Tibial nerve (tissue), 4 donors: ENCODE data around the gene MYO1D. TPM values are rescaled to one million over a fixed set of nuclear protein-coding genes. Genes with fewer than 3 reads are reported as not detected.
A peak's percentile ranks its signal among the peaks of the same experiment; 100 is the strongest.

Source experiments
- DNase-seq, 2 donors: peaks; one replicate each; pipeline ENCODE4 v3.0.0-alpha.2; 2019; ENCODE audit warnings: low spot score in 2 of 2
- H3K27ac ChIP-seq, 4 donors: fragments of 200-600 bp; sonication (generic) in 3 of 4; one replicate each; pipeline ENCODE4 v1.5.1; 2017 to 2019; ENCODE audit warnings: mild to moderate bottlenecking in 1 of 4
- H3K27me3 ChIP-seq, 2 donors: fragments of 200-600 bp; sonication (generic) in 1 of 2; one replicate each; pipeline versions ENCODE4 v1.5.1 to v1.6.0; 2017 to 2019
- H3K36me3 ChIP-seq, 3 donors: fragments of 200-600 bp; sonication (generic); one replicate each; pipeline ENCODE4 v1.5.1; 2018 to 2019
- H3K4me1 ChIP-seq, 4 donors: fragments of 200-600 bp; sonication (generic) in 3 of 4; one replicate each; pipeline ENCODE4 v1.5.1; 2017 to 2019
- H3K4me3 ChIP-seq, 4 donors: fragments of 200-600 bp; sonication (generic) in 3 of 4; one replicate each; pipeline ENCODE4 v1.5.1; 2017 to 2019; ENCODE audit warnings: mild to moderate bottlenecking in 1 of 4, moderate library complexity in 1 of 4
- H3K9me3 ChIP-seq, 4 donors: fragments of 200-600 bp; sonication (generic) in 3 of 4; one replicate each; pipeline ENCODE4 v1.5.1; 2017 to 2019
- CTCF ChIP-seq, 5 experiments: fragments of 200-600 bp in 3 of 5; fragments of 450-650 bp in 2 of 5; sonication (generic) in 3 of 5; IDR thresholded peaks; one replicate each; pipeline ENCODE4 v1.5.1; 2016 to 2019; ENCODE audit warnings: antibody characterized with exemption in 5 of 5, mild to moderate bottlenecking in 3 of 5, moderate library complexity in 2 of 5
- EP300 ChIP-seq, 2 donors: sonication (generic); formaldehyde crosslinking; IDR thresholded peaks; one replicate each; pipeline ENCODE4 v1.6.1; 2017; ENCODE audit warnings: antibody characterized with exemption in 2 of 2, mild to moderate bottlenecking in 1 of 2
- POLR2A ChIP-seq, 2 donors: fragments of 450-650 bp; IDR thresholded peaks; one replicate each; pipeline ENCODE4 v1.6.1; 2017; ENCODE audit warnings: antibody characterized with exemption in 2 of 2, mild to moderate bottlenecking in 2 of 2, moderate library complexity in 2 of 2
- WGBS, 2 donors: methylation state at CpG; one replicate each; pipeline ENCODE4 v1.1.5; 2018; 5-methylcytosine and 5-hydroxymethylcytosine counted together
- total RNA-seq, 4 donors: library from RNA; depleted of rRNA; stranded (reverse); fragments of >200 nt; gene quantifications; one replicate each; pipeline ENCODE4 v1.1.0, GENCODE V29; 2016

MYO1D gene
- total RNA-seq, 4 donors from 2014 or later, result 28.5 to 49.6 (median 42.4) TPM

- 91 to 96% methylated on average over 16 of the region's 16 CpGs for WGBS, 2 donors
- peaks cover 0 to 38% (median 23%) of the 10 kb centered on the region in 4 donors for H3K4me1 ChIP-seq
- H3K27me3 ChIP-seq, result no peaks in the 10 kb centered on the region
- no peaks in the 10 kb centered on the region for H3K36me3 ChIP-seq
- H3K4me3 ChIP-seq, result peak overlapping the region in 1 of 4 donors; percentile 60
- no peaks in the 10 kb centered on the region for H3K9me3 ChIP-seq
- no peak for TF ChIP-seq POLR2A (IDR thresholded peaks at IDR 0.05)
- TF ChIP-seq EP300 (IDR thresholded peaks at IDR 0.05), result no peak
- no peak for TF ChIP-seq CTCF (IDR thresholded peaks at IDR 0.05)
- peak overlapping the region in 1 of 4 donors; percentile 53 for H3K27ac ChIP-seq
- DNase-seq, result no peak
Observed at GRCh38 chr17:32488177-32488542, 388.8 kb downstream of the MYO1D start.

- Histone ChIP-seq H3K9me3 (no peaks in the 10 kb centered on the region), H3K36me3 (peaks cover 0 to 2% (median 0%) of the 10 kb centered on the region in 3 donors), H3K27me3 (no peaks in the 10 kb centered on the region), H3K4me3 (peak overlapping the region; percentile 34 to 69 (median 56)), H3K4me1 (peaks cover 0 to 44% (median 23%) of the 10 kb centered on the region in 4 donors), H3K27ac (peak overlapping the region in 2 of 4 donors; percentile 34 to 53)
- 19 to 44% methylated on average over 27 to 36 of the region's 59 CpGs for WGBS, 2 donors
- TF ChIP-seq CTCF (IDR thresholded peaks at IDR 0.05), result no peak
- TF ChIP-seq POLR2A (IDR thresholded peaks at IDR 0.05), result no peak
- no peak for DNase-seq
Observed at GRCh38 chr17:32487473-32488176, 389.3 kb downstream of the MYO1D start.

GRCh38 chr17:32486701-32487472 is 390.0 kb downstream of the MYO1D start, which contains the start of gene CDK5R1:
Gene CDK5R1 (plus strand): TSS chr17:32486993. CDS start chr17:32487621, 628 bp downstream.
- WGBS, 2 donors, result 0% methylated on average over 8 to 84 of the region's 135 CpGs
- Histone ChIP-seq H3K27ac (peak within 1 kb of the TSS; percentile 68 to 87 (median 81)), H3K4me1 (peaks cover 0 to 45% (median 19%) of the 10 kb centered on the region in 4 donors), H3K4me3 (peak within 1 kb of the TSS; percentile 35 to 69 (median 56)), H3K27me3 (no peaks in the 10 kb centered on the region), H3K9me3 (no peaks in the 10 kb centered on the region), H3K36me3 (peaks cover 0 to 8% (median 0%) of the 10 kb centered on the region in 3 donors)
- TF ChIP-seq CTCF (IDR thresholded peaks at IDR 0.05) (peak in 1 of 5 experiments; percentile 8), POLR2A (IDR thresholded peaks at IDR 0.05) (no peak), EP300 (IDR thresholded peaks at IDR 0.05) (no peak)
- DNase-seq, result no peak

GRCh38 chr17:32486111-32486700 is 390.7 kb downstream of the MYO1D start:
- WGBS, 2 donors, result 1 to 4% methylated on average over 29 to 36 of the region's 72 CpGs
- Histone ChIP-seq H3K4me3 (peak overlapping the region; percentile 35 to 69 (median 50)), H3K4me1 (peaks cover 0 to 45% (median 18%) of the 10 kb centered on the region in 4 donors), H3K9me3 (no peaks in the 10 kb centered on the region), H3K27ac (peak overlapping the region; percentile 68 to 87 (median 81)), H3K27me3 (no peaks in the 10 kb centered on the region), H3K36me3 (peaks cover 0 to 15% (median 0%) of the 10 kb centered on the region in 3 donors)
- TF ChIP-seq EP300 (IDR thresholded peaks at IDR 0.05) (peak in 1 of 2 donors; percentile 22), POLR2A (IDR thresholded peaks at IDR 0.05) (peak in 1 of 2 donors; percentile 39), CTCF (IDR thresholded peaks at IDR 0.05) (peak in 1 of 5 experiments; percentile 9)
- peak in 1 of 2 donors; percentile 40 for DNase-seq
